Spleen (tissue), 7 donors: Measurements from ENCODE around the gene ZNF503.

Experiments
- POLR2A ChIP-seq, 3 donors: fragments of 450-650 bp; IDR thresholded peaks; one replicate each; pipeline ENCODE4 v1.5.1; 2017; ENCODE audit warnings: antibody characterized with exemption in 3 of 3, mild to moderate bottlenecking in 1 of 3
- TF ChIP-seq, protein P1 (sequence below), 11 experiments: fragments of 200-600 bp in 7 of 11; fragments of 450-650 bp in 4 of 11; sonication (generic) in 4 of 11; IDR thresholded peaks in 8 of 11; conservative IDR thresholded peaks in 3 of 11; 1 replicate in 7 of 11; 2 replicates in 4 of 11; pipeline versions ENCODE4 v1.4.0 to v1.8.0; 2016 to 2021; ENCODE audit warnings: antibody characterized with exemption in 11 of 11, inconsistent platforms in 4 of 11, mild to moderate bottlenecking in 1 of 11
- donor health status: DM: no; HTN: no; CAD: no; lungs with moderate emphysema.
- donor health status: DM: no; HTN: no; CAD: no.
- donor health status: DM: no; HTN: no; CAD: no.

GRCh38 chr10:75379212-75379724 is 22.3 kb downstream of the ZNF503 start:
- TF ChIP-seq, protein P1, sequence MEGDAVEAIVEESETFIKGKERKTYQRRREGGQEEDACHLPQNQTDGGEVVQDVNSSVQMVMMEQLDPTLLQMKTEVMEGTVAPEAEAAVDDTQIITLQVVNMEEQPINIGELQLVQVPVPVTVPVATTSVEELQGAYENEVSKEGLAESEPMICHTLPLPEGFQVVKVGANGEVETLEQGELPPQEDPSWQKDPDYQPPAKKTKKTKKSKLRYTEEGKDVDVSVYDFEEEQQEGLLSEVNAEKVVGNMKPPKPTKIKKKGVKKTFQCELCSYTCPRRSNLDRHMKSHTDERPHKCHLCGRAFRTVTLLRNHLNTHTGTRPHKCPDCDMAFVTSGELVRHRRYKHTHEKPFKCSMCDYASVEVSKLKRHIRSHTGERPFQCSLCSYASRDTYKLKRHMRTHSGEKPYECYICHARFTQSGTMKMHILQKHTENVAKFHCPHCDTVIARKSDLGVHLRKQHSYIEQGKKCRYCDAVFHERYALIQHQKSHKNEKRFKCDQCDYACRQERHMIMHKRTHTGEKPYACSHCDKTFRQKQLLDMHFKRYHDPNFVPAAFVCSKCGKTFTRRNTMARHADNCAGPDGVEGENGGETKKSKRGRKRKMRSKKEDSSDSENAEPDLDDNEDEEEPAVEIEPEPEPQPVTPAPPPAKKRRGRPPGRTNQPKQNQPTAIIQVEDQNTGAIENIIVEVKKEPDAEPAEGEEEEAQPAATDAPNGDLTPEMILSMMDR (IDR thresholded peaks at IDR 0.05 in 8 of 11, conservative IDR thresholded peaks at IDR 0.05 in 3 of 11) = no peak
- no peak for TF ChIP-seq POLR2A (IDR thresholded peaks at IDR 0.05)
